NCI-H146 (cell line): ENCODE measurements around the gene RFLNA.

Experiments used
- DNase-seq: peaks from one replicate; lab custom pipeline; 2025; lab: John Stamatoyannopoulos, UW

RFLNA gene

DNA sequence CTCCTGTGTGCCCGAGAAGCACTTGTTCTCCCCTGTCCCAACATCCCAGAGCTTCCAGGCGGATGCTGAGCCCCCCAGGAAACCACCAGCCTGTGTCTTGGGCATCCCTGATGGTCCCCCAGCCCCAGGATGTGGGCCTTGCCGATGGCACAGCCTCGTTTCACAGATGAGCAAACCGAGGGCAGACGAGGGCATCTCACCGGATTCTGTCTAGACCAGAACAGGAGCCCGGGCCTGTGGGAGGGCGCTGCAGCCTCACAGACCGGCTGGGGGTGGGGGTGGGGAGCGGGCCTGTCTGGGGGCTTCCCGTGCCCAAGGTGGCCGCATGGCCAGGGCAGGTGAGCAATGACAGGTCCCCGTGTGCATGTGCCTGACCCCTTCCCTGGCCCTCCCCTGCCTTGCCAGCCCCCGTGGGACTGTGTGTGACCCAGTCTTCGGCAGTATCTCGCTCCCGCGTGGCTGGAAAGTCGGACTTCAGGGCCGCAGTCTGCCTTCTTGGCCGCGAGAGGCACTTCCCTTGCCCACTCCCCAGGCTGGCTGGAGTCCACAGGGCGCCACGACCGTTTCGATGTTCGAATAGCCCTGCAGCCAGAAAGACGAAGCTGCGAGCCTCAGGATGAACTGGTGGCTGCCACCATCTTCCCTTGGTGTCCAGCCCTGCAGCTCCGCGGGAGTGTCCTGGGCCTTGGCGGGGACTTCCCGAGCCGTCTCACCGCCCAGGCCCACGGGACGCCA, 8.9 kb downstream of the RFLNA start:
- DNase-seq: no peak

- DNase-seq: no peak
Observed at GRCh38 chr12:124304314-124304790, 9.5 kb downstream of the RFLNA start.

GRCh38 chr12:124305136-124305535, 10.2 kb downstream of the RFLNA start:
- DNase-seq: no peak

GRCh38 chr12:124305776-124306685, 11.1 kb downstream of the RFLNA start:
- DNase-seq: no peak

GRCh38 chr12:124306686-124307555, 12.0 kb downstream of the RFLNA start:
- no peak for DNase-seq

- DNase-seq: no peak
Observed at GRCh38 chr12:124307556-124307825, 12.6 kb downstream of the RFLNA start.

DNA sequence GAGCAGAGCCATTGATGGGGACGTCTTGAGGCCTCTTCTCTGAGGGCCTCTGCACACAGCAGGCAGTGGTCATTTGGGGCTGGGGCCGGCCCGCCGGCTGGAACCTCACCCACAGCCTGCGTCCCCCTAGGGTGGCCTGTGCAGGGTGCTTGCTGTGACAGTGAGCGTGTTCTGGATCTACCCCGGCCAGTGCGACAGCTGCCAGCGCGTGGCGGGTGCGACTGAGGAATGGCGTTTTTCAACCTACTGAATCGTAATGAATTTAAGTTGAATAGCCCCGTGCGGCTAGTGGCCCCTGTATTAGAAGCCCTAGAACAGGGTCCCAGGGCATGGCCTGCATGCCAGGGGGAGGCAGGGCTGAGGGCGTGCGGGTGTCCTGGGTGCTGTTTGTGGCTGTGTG, 13.8 kb downstream of the RFLNA start:
- DNase-seq: no peak

- DNase-seq: no peak
Observed at GRCh38 chr12:124309231-124309630, 14.3 kb downstream of the RFLNA start.

GRCh38 chr12:124309744-124310143, 14.9 kb downstream of the RFLNA start:
- no peak for DNase-seq

GRCh38 chr12:124310178-124310577, 15.3 kb downstream of the RFLNA start:
- DNase-seq: no peak

DNA sequence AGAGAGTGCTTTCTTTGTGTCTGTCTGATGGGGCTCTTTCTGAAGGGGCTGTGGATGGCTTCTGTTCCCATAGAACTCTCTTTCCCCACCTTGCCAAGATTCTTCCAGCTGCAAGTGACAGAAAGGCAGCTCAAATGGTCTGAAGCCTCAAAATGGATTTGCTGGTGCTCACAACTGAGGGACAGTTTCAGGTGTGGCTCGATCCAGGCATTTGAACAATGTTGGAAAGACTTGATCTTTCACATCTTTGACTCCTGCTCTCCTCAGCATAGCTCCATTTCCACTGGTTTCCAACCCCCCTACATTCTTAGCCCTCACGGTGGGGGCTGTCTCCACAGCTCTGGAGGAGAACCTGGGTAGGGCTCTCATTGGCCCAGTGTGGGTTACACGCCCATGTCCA, 15.9 kb downstream of the RFLNA start:
- no peak for DNase-seq

DNA sequence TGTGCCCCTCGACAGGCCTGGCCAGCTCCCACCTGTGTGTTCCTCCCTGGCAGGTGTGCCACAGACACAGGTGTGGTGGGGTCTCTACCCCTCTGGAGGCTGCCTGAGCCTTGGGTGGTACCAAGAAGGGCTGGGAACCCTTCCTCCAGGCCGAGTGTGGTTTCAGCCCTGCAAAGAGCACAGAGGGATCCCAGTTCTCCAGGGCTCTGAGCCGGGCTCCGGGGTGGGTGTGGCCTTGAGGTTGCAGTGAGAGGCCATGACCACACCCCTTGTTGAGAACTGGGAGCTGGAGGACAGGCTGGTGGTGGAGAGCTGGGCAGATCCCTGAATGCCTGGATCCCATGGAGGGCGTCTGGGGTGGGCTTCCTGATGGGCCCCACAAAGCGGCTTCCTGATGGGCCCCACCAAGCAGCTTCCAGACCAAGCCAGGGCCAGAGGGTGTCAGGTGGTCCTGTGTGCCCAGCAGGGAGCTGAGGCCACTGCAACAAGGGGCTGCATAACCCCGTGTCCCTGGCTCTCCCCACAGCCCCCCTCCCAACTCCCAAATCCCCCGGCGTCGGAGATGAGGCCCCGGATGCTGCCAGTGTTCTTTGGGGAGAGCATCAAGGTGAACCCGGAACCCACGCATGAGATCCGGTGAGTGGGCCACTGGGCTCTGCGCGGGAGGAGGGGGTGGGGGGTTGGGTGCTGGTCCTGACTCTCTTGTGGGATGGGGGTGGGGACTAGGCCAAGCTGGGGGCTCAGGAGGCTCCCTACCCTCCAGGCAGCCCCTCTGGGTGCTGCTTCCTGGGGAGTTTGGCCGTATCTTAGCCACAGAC, 16.6 kb downstream of the RFLNA start:
- DNase-seq: no peak

- no peak for DNase-seq
Observed at GRCh38 chr12:124312601-124313000, 17.7 kb downstream of the RFLNA start.

DNA sequence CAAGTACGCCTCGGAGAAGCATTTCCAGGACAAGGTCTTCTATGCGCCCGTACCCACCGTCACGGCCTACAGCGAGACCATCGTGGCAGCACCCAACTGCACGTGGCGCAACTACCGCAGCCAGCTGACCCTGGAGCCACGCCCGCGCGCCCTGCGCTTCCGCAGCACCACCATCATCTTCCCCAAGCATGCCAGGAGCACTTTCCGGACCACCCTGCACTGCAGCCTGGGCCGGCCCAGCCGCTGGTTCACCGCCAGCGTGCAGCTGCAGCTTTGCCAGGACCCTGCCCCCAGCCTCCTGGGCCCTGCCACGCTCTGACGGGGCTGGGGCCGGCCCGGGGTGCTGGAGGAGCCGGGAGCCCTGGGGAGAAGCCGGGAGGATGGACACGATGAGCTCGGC, 19.3 kb downstream of the RFLNA start:
- DNase-seq: no peak

GRCh38 chr12:124314766-124315165, 19.9 kb downstream of the RFLNA start:
- no peak for DNase-seq

GRCh38 chr12:124315372-124316044, 20.6 kb downstream of the RFLNA start:
- no peak for DNase-seq

DNA sequence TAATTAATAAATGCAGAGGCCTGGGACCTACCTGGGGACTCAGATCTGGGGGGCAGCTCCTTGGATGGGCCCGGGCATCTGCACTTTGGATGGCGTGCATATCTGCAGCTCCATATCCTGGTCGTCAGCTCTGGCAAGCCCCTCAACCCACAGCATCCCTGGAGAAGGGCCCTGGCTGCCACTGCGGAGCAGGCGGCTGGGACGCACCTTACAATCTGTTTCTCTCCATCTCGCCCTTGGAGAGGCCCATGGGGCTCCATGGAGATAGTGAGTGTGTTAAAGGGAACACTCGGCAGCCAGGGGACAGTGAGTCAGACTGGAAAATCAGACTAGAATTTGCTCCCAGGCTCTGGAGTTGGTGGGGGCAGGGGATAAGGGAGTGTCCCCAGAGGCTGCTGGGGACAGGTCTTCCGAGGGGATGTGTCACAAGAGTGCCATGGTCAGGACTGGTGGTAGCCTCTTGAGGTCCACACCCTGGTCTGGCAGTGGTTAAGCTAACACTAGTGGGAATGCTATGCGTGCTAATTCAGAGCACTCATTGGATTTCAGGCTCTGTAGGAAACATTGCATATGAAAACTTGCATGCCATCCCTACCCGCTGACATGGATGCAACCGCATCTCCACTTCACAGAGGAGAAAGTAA, 21.5 kb downstream of the RFLNA start:
- no peak for DNase-seq

GRCh38 chr12:124317400-124317799, 22.5 kb downstream of the RFLNA start:
- peak; percentile 29 for DNase-seq

DNA sequence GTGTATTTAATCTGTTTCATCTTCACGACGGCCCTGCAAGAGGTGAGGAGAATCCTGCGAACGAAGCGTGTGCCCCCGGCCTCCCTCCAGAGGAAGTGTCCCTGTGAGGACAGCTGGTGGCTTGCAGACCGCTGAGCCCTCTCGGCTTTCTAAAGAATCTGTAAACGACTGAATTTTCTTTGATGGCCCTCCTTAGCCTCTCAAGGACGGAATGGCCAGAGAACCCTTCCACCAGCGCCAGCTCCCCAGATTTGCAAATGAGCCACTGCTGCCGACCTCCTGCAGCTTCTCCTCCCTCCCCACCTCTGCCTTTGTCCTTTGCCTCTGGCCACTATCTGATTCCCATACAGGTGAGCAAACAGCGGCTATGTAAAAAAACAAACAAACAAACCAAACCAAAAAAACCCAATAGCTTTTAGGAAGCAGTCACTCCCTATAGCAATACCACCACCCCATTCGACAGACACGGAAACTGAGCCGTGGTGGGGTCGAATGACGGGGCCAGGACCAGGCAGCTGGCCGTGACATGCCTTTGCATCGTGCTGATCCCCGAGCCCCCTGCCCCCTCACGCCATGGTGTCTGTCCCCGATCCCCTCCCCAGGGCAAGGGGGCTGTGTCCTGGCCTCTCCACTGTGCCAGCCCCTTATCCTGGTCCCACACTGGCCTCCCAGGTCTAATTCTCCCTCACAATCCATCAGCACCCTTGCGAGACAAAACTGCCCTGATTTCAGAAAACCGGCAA, 23.6 kb downstream of the RFLNA start:
- DNase-seq: peak; percentile 82
